Hepatocyte (in vitro differentiated cells): ENCODE measurements around the gene STK33. TPM values are rescaled to one million over a fixed set of nuclear protein-coding genes. Genes with fewer than 3 reads are reported as not detected.

Experiments
- DNase-seq: peaks from one replicate; pipeline ENCODE4 v3.0.0-alpha.2; 2016; ENCODE audit warnings: low spot score
- H2AFZ ChIP-seq: fragments of 200-600 bp; sonication (generic); 2 replicates; pipeline ENCODE4 v1.6.0; 2016; ENCODE audit warnings: antibody characterized with exemption, mild to moderate bottlenecking
- H3K27ac ChIP-seq: fragments of 200-600 bp; sonication (generic); 2 replicates; pipeline ENCODE4 v1.5.1; 2016; ENCODE audit warnings: mild to moderate bottlenecking
- H3K27me3 ChIP-seq: fragments of 200-600 bp; sonication (generic); 2 replicates; pipeline ENCODE4 v1.6.1; 2016
- H3K36me3 ChIP-seq: fragments of 200-600 bp; sonication (generic); replicated peaks from 2 replicates; pipeline ENCODE4 v1.5.1; 2016; ENCODE audit warnings: low read depth; ENCODE audit not compliant: insufficient read depth
- H3K4me1 ChIP-seq: fragments of 200-600 bp; sonication (generic); 2 replicates; pipeline ENCODE4 v1.5.1; 2016; ENCODE audit warnings: mild to moderate bottlenecking, moderate library complexity; ENCODE audit not compliant: insufficient read depth
- H3K4me2 ChIP-seq: fragments of 200-600 bp; sonication (generic); 2 replicates; pipeline ENCODE4 v1.6.0; 2016
- H3K4me3 ChIP-seq: fragments of 200-600 bp; sonication (generic); 2 replicates; pipeline ENCODE4 v1.5.1; 2016; ENCODE audit warnings: mild to moderate bottlenecking
- H3K79me2 ChIP-seq: fragments of 200-600 bp; sonication (generic); 2 replicates; pipeline ENCODE4 v1.6.0; 2017; ENCODE audit warnings: mild to moderate bottlenecking
- H3K9me2 ChIP-seq: fragments of 200-600 bp; sonication (generic); replicated peaks from 2 replicates; pipeline ENCODE4 v1.6.0; 2017; ENCODE audit warnings: mild to moderate bottlenecking; ENCODE audit not compliant: insufficient read depth
- H3K9me3 ChIP-seq: fragments of 200-600 bp; sonication (generic); 2 replicates; pipeline ENCODE4 v1.5.1; 2016; ENCODE audit warnings: low read depth, mild to moderate bottlenecking
- H4K20me1 ChIP-seq: fragments of 200-600 bp; sonication (generic); 2 replicates; pipeline ENCODE4 v1.6.0; 2016; ENCODE audit warnings: mild to moderate bottlenecking; ENCODE audit not compliant: insufficient read depth, poor library complexity, severe bottlenecking
- EZH2 ChIP-seq: fragments of 200-600 bp; sonication (generic); IDR thresholded peaks from 2 replicates; pipeline ENCODE4 v1.6.1; 2016; ENCODE audit warnings: antibody characterized with exemption, mild to moderate bottlenecking, borderline replicate concordance
- EZH2phosphoT487 ChIP-seq: fragments of 200-600 bp; sonication (generic); IDR thresholded peaks from one replicate; pipeline ENCODE4 v1.6.1; 2018; ENCODE audit warnings: antibody characterized with exemption, mild to moderate bottlenecking, low read depth, moderate library complexity; ENCODE audit not compliant: unreplicated experiment, severe bottlenecking
- WGBS: methylation state at CpG from one replicate; pipeline ENCODE4 v1.1.6; 2016; ENCODE audit warnings: low lambda C conversion rate; ENCODE audit errors: missing lambda C conversion rate; 5-methylcytosine and 5-hydroxymethylcytosine counted together
- polyA plus RNA-seq: library from polyadenylated mRNA; unstranded; fragments of >200 nt; fragmentation: Nextera tagmentation; extraction: Ambion mirVana; gene quantifications from 2 replicates; pipeline ENCODE4 v1.2.1, GENCODE V29; 2016
- total RNA-seq: library from RNA; depleted of rRNA; stranded (reverse); fragments of >200 nt; gene quantifications from 2 replicates; pipeline ENCODE4 v1.2.3, GENCODE V29; 2014
- TF ChIP-seq, protein P1 (sequence below): fragments of 200-600 bp; sonication (generic); IDR thresholded peaks from 2 replicates; pipeline ENCODE4 v1.5.1; 2016; ENCODE audit warnings: antibody characterized with exemption, mild to moderate bottlenecking; ENCODE audit not compliant: poor library complexity

The STK33 gene
- 9.6 and 12.8 TPM in 2 replicates for total RNA-seq
- 3.0 and 6.5 TPM in 2 replicates for polyA plus RNA-seq

DNA sequence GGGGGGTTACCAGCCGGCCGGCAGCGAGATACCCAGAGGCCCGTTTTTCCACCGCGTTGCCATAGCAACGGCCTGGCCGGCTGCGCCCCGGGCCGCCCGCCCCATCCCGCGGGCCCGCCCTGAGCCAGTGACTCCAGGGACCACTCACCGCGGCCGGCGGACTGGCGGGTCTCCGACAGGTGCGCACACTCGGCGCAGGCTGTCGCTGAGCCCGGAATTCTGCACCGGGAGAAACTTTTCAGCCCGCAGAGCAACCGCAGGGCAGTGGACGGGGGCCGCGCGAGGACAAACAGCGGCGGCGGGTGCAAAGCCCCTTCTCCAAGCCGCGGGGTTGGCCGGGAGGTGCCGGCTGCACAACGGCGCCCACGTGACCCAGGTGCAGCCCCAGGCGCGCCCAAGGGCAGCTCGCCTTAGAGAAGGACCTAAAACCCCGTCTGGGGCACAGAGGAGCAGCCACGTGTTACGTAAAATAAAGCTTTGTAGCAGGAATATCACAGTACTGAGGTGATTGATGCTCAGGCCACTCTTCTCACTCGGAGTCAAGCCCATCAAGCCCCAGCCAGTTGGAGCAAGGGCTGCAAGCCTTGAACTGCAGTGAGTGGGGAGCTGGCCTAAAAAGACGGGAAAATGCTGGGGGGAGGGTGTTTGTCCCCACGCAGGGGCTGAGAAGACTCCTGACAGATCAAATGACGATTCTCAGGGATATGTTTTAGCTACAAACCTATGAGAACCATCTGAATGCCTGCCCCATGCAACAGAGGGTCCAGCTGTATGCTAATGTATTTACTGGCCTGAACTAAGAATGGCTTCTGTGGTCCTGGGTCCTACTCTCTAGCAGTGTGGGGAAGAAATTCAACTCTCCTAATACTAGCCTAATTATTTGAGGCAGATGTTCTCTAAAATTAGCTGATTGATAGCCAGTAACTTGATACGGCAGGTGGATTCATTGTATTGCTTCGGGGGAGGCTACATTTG lies at the start of gene STK33:
Gene STK33 (minus strand): TSS at position 294 of the 975 bp plus-strand sequence. CDS start 119,323 bp downstream, outside the sequence.
- no peaks in the 10 kb centered on the region for H3K9me3 ChIP-seq
- H3K79me2 ChIP-seq = no peaks in the 10 kb centered on the region
- no peaks in the 10 kb centered on the region for H3K36me3 ChIP-seq
- no peaks in the 10 kb centered on the region for H3K9me2 ChIP-seq
- H3K4me3 ChIP-seq = peak within 1 kb of the TSS; percentile 76
- H3K27me3 ChIP-seq = no peaks in the 10 kb centered on the region
- 6% methylated on average over 42 of the region's 55 CpGs for WGBS
- no peaks in the 10 kb centered on the region for H4K20me1 ChIP-seq
- no peaks in the 10 kb centered on the region for H3K4me1 ChIP-seq
- H3K27ac ChIP-seq = no peak within 1 kb of the TSS
- peak within 1 kb of the TSS; percentile 91 for H2AFZ ChIP-seq
- peak within 1 kb of the TSS; percentile 96 for H3K4me2 ChIP-seq
- TF ChIP-seq EZH2phosphoT487 (no peak), EZH2 (no peak)
- TF ChIP-seq, protein P1, sequence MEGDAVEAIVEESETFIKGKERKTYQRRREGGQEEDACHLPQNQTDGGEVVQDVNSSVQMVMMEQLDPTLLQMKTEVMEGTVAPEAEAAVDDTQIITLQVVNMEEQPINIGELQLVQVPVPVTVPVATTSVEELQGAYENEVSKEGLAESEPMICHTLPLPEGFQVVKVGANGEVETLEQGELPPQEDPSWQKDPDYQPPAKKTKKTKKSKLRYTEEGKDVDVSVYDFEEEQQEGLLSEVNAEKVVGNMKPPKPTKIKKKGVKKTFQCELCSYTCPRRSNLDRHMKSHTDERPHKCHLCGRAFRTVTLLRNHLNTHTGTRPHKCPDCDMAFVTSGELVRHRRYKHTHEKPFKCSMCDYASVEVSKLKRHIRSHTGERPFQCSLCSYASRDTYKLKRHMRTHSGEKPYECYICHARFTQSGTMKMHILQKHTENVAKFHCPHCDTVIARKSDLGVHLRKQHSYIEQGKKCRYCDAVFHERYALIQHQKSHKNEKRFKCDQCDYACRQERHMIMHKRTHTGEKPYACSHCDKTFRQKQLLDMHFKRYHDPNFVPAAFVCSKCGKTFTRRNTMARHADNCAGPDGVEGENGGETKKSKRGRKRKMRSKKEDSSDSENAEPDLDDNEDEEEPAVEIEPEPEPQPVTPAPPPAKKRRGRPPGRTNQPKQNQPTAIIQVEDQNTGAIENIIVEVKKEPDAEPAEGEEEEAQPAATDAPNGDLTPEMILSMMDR = no peak
- DNase-seq = peak; percentile 76

DNA sequence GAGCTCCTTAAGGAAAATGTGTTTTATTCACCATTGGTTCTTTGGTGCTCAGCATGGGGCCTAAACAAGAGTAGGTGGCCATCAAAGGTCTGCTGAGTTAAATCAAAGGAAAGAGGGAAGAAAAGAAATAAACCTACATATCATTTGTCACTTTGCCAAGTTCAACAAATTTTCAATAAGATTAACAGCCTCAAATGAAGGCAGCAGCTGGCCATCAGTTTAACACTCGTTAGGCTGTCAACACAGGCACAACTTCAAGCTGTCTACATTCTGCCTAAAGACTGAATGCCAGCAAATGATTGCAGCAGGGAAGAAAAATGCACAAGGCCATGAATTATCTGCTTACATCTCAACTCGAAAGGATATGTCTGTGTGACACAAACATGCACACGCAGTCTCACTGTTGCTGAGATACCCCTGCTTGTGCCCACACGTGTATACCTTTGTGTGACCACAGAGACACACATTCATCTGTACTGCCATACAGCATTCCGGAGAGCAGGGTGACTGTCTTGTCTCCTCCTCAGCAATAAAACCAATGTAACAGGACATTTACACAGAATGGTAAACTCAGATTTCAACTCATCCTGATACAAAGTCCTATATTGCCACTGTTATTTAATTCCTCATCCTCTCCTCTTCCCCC lies 48.3 kb upstream of the STK33 start:
- no peak for DNase-seq
- H2AFZ ChIP-seq = no peak overlapping the region
- 86% methylated on average over 5 of the region's 5 CpGs for WGBS
- TF ChIP-seq EZH2 (no peak), EZH2phosphoT487 (no peak)
- TF ChIP-seq, protein P1 = no peak
- no peaks in the 10 kb centered on the region for H3K27me3 ChIP-seq
- H3K36me3 ChIP-seq = no peaks in the 10 kb centered on the region
- no peak overlapping the region for H3K4me3 ChIP-seq
- no peaks in the 10 kb centered on the region for H3K79me2 ChIP-seq
- H3K27ac ChIP-seq = no peak overlapping the region
- H3K9me2 ChIP-seq = no peaks in the 10 kb centered on the region
- H3K4me1 ChIP-seq = no peaks in the 10 kb centered on the region
- H3K4me2 ChIP-seq = no peak overlapping the region
- H3K9me3 ChIP-seq = no peaks in the 10 kb centered on the region
- no peaks in the 10 kb centered on the region for H4K20me1 ChIP-seq

DNA sequence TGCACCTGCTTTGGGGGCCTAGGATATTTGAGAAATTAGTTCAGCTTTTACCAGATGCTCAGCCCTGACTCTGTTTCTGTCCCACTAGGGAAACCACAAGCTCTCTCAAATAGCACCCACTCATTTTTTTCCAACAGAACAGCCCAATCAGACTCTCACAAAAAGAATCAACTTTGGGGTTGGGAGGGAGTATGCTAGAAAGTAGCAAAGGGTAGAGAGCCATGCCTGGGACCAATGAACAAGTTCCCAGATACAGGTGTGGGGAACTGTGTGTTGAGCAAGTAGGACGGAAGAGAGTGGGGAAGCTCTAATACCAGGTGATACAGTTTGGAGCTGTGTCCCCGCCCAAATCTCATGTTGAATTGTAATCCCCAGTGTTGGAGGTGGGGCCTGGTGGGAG lies 47.3 kb upstream of the STK33 start:
- no peak overlapping the region for H2AFZ ChIP-seq
- DNase-seq = no peak
- no peaks in the 10 kb centered on the region for H3K4me1 ChIP-seq
- H3K9me2 ChIP-seq = no peaks in the 10 kb centered on the region
- no peak for TF ChIP-seq EZH2
- TF ChIP-seq, protein P1 = no peak
- no peak for TF ChIP-seq EZH2phosphoT487
- WGBS = 98% methylated on average over 2 of the region's 2 CpGs
- H3K79me2 ChIP-seq = no peaks in the 10 kb centered on the region
- H3K9me3 ChIP-seq = no peaks in the 10 kb centered on the region
- H3K27ac ChIP-seq = no peak overlapping the region
- no peaks in the 10 kb centered on the region for H4K20me1 ChIP-seq
- H3K27me3 ChIP-seq = no peaks in the 10 kb centered on the region
- no peak overlapping the region for H3K4me3 ChIP-seq
- H3K36me3 ChIP-seq = no peaks in the 10 kb centered on the region
- H3K4me2 ChIP-seq = no peak overlapping the region
